IPS DF 6.9 (cell line): ENCODE data around the gene SPRYD3.

Source experiments
- DNase-seq: peaks from one replicate; pipeline ENCODE4 v3.0.0-alpha.2; 2013; ENCODE audit warnings: low read depth, low spot score
- H3K27ac ChIP-seq: one replicate; pipeline ENCODE4 v1.5.1; 2013; ENCODE audit warnings: low read length, control low read depth
- H3K27me3 ChIP-seq: 2 replicates; pipeline ENCODE4 v1.6.1; 2013; ENCODE audit warnings: mild to moderate bottlenecking, low read length; ENCODE audit not compliant: control insufficient read depth, insufficient read depth
- H3K36me3 ChIP-seq: 2 replicates; pipeline ENCODE4 v1.6.1; 2013; ENCODE audit warnings: low read length; ENCODE audit not compliant: control insufficient read depth, insufficient read depth
- H3K4me1 ChIP-seq: 2 replicates; pipeline ENCODE4 v1.6.1; 2013; ENCODE audit warnings: low read length; ENCODE audit not compliant: control insufficient read depth, insufficient read depth
- H3K4me3 ChIP-seq: 2 replicates; pipeline ENCODE4 v1.5.1; 2013; ENCODE audit warnings: mild to moderate bottlenecking, low read length
- H3K9me3 ChIP-seq: 2 replicates; pipeline ENCODE4 v1.6.1; 2013; ENCODE audit warnings: low read length, inconsistent platforms; ENCODE audit not compliant: control insufficient read depth, insufficient read depth
- WGBS: extraction: QIAGEN DNeasy Blood & Tissue Kit; methylation state at CpG from one replicate; pipeline ENCODE4 v1.1.7; 2013; ENCODE audit warnings: mixed read lengths, missing lambda C conversion rate; ENCODE audit not compliant: insufficient read length, insufficient coverage; 5-methylcytosine and 5-hydroxymethylcytosine counted together

The SPRYD3 gene

DNA sequence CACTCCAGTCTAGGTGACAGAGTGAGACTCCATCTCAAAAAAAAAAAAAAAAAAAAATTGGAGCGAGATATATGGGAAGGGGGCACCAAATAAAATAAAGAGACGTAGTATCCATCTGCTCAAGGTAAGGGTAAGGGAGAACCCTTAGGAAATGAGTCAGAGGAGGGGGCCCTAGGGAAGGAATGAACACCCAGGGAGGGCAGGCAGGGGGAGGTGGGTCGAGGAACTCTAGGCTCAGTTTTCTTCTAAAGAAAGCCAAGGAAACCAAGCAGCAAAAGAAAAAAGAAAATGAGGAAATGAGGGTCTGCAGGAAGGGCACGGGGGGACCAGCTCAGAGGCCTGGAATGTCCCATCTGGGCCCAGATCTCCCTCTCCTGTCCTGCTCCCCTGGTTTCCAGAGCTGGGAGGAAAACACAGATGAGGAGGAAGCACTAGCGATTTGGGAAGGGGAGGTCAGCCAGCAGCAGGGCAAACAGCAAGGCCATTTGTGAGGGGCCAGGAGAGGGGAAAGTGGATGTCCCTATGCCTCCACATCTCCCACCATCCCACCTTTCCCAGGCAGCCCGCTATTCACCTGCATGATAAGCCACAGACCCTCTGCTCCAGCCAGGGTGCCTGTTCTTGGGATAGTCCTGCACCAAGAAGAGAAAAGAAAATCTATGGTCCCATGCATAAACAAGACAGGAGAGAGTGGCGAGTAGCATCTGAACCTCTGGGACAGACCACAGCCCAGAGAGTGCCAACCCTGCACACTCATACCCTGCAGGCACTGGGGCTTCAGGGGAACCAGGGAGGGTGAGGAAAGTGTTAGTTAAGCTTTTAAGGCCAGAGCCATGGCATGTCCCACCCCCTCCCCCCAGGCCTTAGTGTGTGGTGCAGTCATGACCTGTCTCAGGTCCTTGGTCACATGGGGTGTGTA, 11.9 kb downstream of the SPRYD3 start:
- Histone ChIP-seq H3K27me3 (no peaks in the 10 kb centered on the region), H3K4me1 (peaks cover 5% of the 10 kb centered on the region), H3K4me3 (no peak overlapping the region), H3K36me3 (no peaks in the 10 kb centered on the region), H3K9me3 (no peaks in the 10 kb centered on the region), H3K27ac (no peak overlapping the region)
- WGBS, result no CpG with 5 or more reads among the region's 7 CpGs
- DNase-seq, result no peak

DNA sequence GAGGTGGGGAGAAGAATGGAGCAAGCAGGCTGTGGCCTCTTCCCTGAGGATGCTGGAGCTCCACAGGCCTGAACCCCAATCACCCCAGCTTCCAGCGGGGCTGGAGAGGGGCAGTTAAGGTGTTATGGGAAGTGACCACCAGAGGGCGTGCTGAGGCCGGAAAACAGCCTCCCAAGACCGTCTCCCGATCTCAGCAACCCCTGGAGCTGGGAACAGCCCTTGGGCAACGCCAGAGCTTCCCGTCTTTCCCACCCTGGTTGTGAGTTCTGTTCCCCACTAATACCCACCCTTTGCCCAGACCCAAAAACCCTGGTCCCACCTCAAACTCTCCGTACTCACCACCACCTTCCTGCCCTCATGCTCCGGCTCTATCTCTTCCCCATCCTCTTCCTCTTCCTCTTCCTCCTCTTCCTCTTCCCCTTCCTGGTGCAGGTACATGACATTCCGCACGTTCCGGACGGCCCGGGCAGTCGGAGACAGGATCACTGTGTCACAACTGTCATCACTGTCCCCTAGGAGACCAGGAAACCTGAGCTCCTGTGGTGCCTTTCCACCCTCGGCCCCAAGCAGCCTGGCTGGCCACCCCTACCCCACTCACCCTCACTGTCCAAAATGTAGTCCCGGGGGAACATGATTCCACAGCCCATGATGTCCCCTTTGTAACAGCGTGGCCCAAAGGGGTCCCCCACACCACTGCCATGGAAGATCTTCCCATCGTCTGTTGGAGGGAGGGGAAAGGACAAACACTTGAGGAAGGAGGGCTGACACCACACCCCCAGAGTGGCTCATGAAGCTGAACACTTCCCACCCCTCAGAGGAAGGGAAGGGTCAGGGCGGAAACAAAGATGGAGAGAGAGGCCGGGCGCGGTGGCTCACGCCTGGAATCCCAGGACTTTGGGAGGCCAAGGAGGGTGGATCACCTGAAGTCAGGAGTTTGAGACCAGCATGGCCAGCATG, 12.9 kb downstream of the SPRYD3 start:
- no peaks in the 10 kb centered on the region for H3K36me3 ChIP-seq
- no peak overlapping the region for H3K4me3 ChIP-seq
- DNase-seq, result no peak
- H3K27me3 ChIP-seq, result no peaks in the 10 kb centered on the region
- H3K9me3 ChIP-seq, result no peaks in the 10 kb centered on the region
- peaks cover 6% of the 10 kb centered on the region for H3K4me1 ChIP-seq
- no CpG with 5 or more reads among the region's 24 CpGs for WGBS
- H3K27ac ChIP-seq, result no peak overlapping the region

DNA sequence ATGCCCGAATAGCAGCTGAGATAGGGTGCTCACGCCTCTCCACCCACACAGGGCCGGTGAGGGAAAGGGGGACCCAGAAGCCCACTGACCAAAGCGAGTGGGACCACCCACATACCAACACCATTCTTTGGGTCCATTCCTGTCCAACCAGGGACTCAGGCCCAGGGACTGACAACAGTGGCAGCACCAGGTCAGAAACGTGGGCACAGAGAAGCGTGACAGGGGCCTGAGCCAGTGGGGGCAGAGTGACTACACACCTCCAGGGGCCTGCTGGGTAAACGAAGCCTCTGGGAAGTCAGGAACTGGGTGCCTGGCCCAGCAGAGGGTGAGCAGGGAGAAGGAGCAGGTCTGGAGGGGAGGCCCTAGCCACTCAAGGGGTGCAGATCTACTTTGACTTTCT, 13.7 kb downstream of the SPRYD3 start:
- no peaks in the 10 kb centered on the region for H3K27me3 ChIP-seq
- peaks cover 6% of the 10 kb centered on the region for H3K4me1 ChIP-seq
- no peak overlapping the region for H3K4me3 ChIP-seq
- no CpG with 5 or more reads among the region's 7 CpGs for WGBS
- no peak overlapping the region for H3K27ac ChIP-seq
- no peak for DNase-seq
- H3K9me3 ChIP-seq, result no peaks in the 10 kb centered on the region
- no peaks in the 10 kb centered on the region for H3K36me3 ChIP-seq

DNA sequence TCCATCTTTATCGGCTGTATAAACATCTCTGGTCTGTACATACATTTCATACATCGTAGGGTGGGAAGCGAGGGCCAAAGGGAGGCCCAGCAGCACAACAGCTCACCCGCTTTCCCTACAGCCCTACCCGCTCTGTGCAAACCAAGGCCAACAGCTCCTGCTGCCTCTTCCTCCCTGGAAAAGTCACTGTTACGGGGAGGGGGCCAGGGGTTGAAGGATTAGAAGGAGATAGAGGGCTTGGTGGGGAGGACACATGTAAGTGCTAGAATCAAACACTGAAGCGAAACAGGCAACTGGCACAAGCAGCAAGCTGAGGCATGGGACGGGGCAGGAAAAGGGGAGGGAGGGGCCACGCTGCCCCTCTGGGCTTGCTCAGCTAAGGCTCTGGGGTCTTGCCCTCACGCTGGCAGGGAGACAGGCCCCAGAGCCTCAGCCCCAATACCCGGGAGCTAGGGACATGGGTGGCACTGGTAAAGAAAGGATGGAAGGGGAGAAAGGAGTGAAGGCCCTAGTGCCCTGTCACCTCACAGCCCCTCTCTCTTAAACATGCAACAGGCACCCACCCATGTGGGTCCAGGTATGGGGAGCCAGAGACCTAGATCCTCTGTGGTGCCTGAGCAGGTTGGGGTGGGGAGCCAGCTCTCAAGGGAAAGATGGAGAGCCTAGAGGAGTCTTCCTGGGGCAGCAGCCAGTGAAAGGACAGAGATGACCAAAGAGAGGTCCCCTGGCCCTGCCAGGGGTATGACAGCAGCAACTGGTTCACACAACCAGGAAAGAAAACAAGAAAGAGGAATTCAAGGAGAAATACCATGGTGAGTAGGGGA, 14.4 kb downstream of the SPRYD3 start:
- Histone ChIP-seq H3K9me3 (no peaks in the 10 kb centered on the region), H3K4me3 (no peak overlapping the region), H3K4me1 (peaks cover 6% of the 10 kb centered on the region), H3K27ac (no peak overlapping the region), H3K36me3 (no peaks in the 10 kb centered on the region), H3K27me3 (no peaks in the 10 kb centered on the region)
- WGBS, result no CpG with 5 or more reads among the region's 11 CpGs
- DNase-seq, result no peak

DNA sequence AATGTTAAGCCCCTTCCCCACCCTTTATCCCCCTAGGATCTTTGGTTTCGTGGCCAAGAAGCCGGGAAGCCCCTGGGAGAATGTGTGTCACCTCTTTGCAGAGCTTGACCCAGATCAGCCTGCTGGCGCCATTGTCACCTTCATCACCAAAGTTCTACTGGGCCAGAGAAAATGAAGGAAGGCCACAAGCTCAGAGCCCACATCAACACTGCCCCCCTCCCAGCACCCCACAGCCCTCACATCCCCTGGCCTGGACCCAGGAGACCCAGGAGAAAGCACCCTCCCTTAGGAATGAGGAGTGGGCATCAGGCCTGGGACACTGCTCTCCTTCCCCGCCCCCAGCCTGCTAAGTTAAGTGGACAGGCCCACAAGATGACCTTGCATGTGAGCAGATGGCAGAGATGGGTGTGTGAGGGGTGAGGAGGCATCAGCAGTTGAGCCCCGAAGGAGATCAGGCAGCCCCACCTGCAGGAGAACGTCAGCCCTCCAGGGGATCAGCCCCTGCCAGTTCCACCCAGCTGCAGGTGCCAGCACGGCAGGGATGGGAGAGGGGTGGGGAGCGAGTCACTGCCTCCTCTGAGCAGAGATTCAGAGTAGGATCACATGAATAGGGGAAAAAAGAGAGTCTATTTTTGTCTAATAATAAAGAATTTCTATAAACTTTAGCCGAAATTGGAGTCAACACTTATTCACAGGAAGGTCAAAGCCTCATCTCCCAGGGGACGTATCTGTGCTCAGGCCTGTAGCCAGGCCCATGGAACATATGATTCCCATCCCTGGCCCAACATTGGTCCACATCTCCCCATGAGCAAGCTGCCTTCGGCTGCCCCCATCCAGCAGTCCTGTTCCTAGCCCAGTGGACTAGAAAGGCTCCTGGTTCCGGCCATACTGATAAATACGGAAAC, 15.2 kb downstream of the SPRYD3 start:
- H3K4me3 ChIP-seq, result no peak overlapping the region
- DNase-seq, result no peak
- WGBS, result no CpG with 5 or more reads among the region's 13 CpGs
- no peaks in the 10 kb centered on the region for H3K9me3 ChIP-seq
- H3K36me3 ChIP-seq, result no peaks in the 10 kb centered on the region; the same call in 1 of the 2 replicates
- H3K27me3 ChIP-seq, result no peaks in the 10 kb centered on the region
- H3K27ac ChIP-seq, result no peak overlapping the region
- H3K4me1 ChIP-seq, result peaks cover 2% of the 10 kb centered on the region; the same call in 1 of the 2 replicates

DNA sequence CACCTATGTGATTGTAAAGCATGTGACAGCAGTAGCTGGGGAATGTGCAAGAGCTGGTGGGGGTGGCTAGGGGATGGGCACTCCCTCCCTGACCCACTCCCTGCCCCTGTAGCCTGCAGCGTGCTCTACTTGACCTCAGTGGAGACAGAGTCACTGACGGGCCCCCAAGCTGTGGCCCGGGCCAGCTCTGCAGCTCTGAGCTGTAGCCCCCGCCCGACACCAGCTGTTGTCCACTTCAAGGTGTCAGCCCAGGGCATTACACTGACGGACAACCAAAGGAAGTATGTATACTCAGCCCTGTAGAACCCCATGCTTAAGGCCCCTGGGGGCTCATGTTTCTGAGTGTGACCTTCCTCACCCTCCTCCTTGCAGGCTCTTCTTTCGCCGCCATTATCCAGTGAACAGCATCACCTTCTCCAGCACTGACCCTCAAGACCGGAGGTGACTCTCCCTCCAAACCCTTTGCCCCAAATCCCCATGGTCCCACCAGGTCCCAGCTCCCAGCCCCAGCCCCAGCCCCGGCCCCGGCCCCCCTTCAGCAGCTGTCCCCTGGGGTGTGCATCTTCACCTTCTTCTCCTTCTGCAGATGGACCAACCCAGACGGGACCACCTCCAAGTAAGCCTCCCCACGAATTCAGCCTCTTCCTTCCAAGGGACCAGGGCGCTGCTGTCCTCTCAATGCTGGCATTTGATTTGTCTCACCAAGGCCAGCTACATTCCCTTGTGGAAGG, 16.0 kb downstream of the SPRYD3 start:
- Histone ChIP-seq H3K36me3 (no peaks in the 10 kb centered on the region; the same call in 1 of the 2 replicates), H3K4me1 (0 out of 2 replicates have a peak, but pooled peaks cover 2% of the 10 kb centered on the region), H3K27me3 (no peaks in the 10 kb centered on the region), H3K9me3 (no peaks in the 10 kb centered on the region), H3K4me3 (no peak overlapping the region), H3K27ac (no peak overlapping the region)
- DNase-seq, result no peak
- WGBS, result no CpG with 5 or more reads among the region's 14 CpGs

DNA sequence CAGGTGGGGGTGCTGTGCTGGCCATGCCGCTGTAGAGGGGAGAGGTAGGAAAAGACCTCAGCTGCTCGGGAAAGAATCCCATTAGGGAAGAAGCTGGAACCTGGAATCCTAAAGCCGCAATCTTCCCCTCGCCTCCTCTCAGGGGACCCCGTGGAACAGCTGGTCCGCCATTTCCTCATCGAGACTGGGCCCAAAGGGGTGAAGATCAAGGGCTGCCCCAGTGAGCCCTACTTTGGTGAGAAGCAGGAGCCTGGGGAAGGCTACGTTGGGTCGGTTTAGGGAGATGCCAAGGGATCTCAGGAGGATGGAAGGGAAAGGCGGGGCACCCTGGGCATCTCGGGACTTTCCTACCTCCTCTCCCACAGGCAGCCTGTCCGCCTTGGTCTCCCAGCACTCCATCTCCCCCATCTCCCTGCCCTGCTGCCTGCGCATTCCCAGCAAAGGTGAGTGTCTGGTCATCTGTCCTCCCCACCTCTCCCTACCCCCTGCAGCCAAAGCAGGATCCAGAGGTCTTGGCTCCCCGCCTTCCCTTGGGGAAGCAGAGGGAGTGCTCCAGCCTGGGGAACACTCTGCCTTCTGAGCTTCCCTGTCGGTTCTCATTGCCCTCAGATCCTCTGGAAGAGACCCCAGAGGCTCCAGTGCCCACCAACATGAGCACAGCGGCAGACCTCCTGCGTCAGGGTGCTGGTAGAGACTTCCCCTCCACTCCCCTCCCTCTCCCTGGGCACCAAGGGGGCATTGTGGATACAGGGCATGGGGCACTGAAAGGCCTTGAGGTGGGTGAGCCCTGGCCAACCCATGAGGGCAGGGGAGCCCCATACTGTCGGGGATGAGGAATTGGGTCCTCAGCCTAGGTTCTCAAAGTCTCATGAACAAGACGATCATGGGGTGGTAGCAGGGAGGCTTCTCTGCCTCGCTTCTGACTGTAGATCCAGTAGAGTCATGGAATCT, 16.9 kb downstream of the SPRYD3 start:
- H3K4me1 ChIP-seq, result 0 out of 2 replicates have a peak, but pooled peaks cover 2% of the 10 kb centered on the region
- no peak overlapping the region for H3K27ac ChIP-seq
- DNase-seq, result no peak
- no peaks in the 10 kb centered on the region for H3K9me3 ChIP-seq
- no peak overlapping the region for H3K4me3 ChIP-seq
- H3K27me3 ChIP-seq, result no peaks in the 10 kb centered on the region
- H3K36me3 ChIP-seq, result no peaks in the 10 kb centered on the region; the same call in 1 of the 2 replicates
- WGBS, result no CpG with 5 or more reads among the region's 20 CpGs

DNA sequence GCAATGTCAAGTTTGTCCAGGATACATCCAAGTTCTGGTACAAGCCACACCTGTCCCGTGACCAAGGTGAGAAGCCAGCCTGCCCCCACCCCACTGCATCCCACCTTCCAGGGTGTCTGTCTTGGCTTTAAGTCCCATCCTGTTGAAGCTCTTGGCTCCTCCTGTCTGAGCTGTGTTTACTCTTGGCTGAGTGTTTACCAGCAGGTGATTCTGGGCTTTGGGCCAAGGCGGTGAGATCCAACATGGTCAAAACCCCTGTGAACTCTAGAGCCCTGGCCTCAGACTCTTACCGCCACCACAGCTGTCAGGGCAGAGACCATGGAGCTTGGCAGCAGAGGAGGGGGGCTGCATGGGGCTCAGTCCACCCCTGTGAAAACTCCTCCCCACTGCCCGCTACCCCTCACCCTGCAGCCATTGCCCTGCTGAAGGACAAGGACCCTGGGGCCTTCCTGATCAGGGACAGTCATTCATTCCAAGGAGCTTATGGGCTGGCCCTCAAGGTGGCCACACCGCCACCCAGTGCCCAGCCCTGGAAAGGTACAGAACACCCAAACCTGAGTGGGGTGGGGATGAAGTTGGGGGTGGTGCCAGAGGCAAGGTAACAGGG, 17.7 kb downstream of the SPRYD3 start:
- H3K36me3 ChIP-seq, result no peaks in the 10 kb centered on the region; the same call in 1 of the 2 replicates
- no peak for DNase-seq
- H3K4me3 ChIP-seq, result no peak overlapping the region
- no CpG with 5 or more reads among the region's 5 CpGs for WGBS
- no peak overlapping the region for H3K27ac ChIP-seq
- H3K4me1 ChIP-seq, result 0 out of 2 replicates have a peak, but pooled peaks cover 2% of the 10 kb centered on the region
- H3K9me3 ChIP-seq, result no peaks in the 10 kb centered on the region
- no peaks in the 10 kb centered on the region for H3K27me3 ChIP-seq
